Thoracic aorta (tissue), 2 donors: ENCODE results near the gene CYB5R2. TPM values are rescaled to one million over a fixed set of nuclear protein-coding genes. Genes with fewer than 3 reads are reported as not detected.

Source experiments
- ATAC-seq: fragments of 150-250 bp; one replicate; pipeline ENCODE4 v1.8.0; 2017; ENCODE audit warnings: low read depth; ENCODE audit not compliant: insufficient number of reproducible peaks, low FRiP score
- DNase-seq: peaks from one replicate; pipeline ENCODE4 v3.0.0-alpha.2; 2020; ENCODE audit warnings: low spot score
- H3K27ac ChIP-seq, 2 donors: fragments of 200-600 bp; sonication (generic); 1 replicate in 1 of 2; 2 replicates in 1 of 2; pipeline ENCODE4 v1.5.1; 2016; ENCODE audit warnings: mild to moderate bottlenecking in 2 of 2, moderate library complexity in 2 of 2
- H3K27me3 ChIP-seq: fragments of 200-600 bp; sonication (generic); replicated peaks from 2 replicates; pipeline ENCODE4 v1.6.0; 2016; ENCODE audit warnings: mild to moderate bottlenecking; ENCODE audit not compliant: insufficient read depth
- H3K36me3 ChIP-seq: fragments of 200-600 bp; sonication (generic); one replicate; pipeline ENCODE4 v1.5.1; 2016
- H3K4me1 ChIP-seq, 2 donors: fragments of 200-600 bp; sonication (generic); 1 replicate in 1 of 2; 2 replicates in 1 of 2; pipeline versions ENCODE4 v1.5.1 to v1.6.0; 2016; ENCODE audit warnings: low read depth in 2 of 2, mild to moderate bottlenecking in 1 of 2; ENCODE audit not compliant: control insufficient read depth in 1 of 2
- H3K4me3 ChIP-seq: fragments of 200-600 bp; sonication (generic); 2 replicates; pipeline ENCODE4 v1.5.1; 2016; ENCODE audit warnings: mild to moderate bottlenecking
- H3K9me3 ChIP-seq: fragments of 200-600 bp; sonication (generic); 2 replicates; pipeline ENCODE4 v1.5.1; 2016
- CTCF ChIP-seq: fragments of 200-600 bp; sonication (generic); IDR thresholded peaks from one replicate; pipeline ENCODE4 v1.5.1; 2019; ENCODE audit warnings: antibody characterized with exemption
- total RNA-seq, 2 donors: library from RNA; depleted of rRNA; stranded (reverse); fragments of >200 nt; gene quantifications; one replicate each; pipeline versions ENCODE4 v1.1.0 to v1.2.3, GENCODE V29; 2016

Gene CYB5R2
- total RNA-seq, 2 donors from 2014 or later: 12.6 to 21.3 TPM

GRCh38 chr11:7688238-7688826 lies 15.0 kb upstream of the CYB5R2 start:
- no peak for DNase-seq
- no peak overlapping the region for H3K4me3 ChIP-seq
- no peaks in the 10 kb centered on the region for H3K4me1 ChIP-seq
- no peak overlapping the region for H3K27ac ChIP-seq
- ATAC-seq: no peak
- peak; percentile 83 for TF ChIP-seq CTCF
- H3K27me3 ChIP-seq: no peaks in the 10 kb centered on the region
- no peaks in the 10 kb centered on the region for H3K9me3 ChIP-seq
- no peaks in the 10 kb centered on the region for H3K36me3 ChIP-seq

GRCh38 chr11:7687386-7687785 lies 14.1 kb upstream of the CYB5R2 start:
- H3K27me3 ChIP-seq: no peaks in the 10 kb centered on the region
- TF ChIP-seq CTCF: no peak
- H3K36me3 ChIP-seq: no peaks in the 10 kb centered on the region
- ATAC-seq (no peak), DNase-seq (no peak)
- no peaks in the 10 kb centered on the region for H3K9me3 ChIP-seq
- no peak overlapping the region for H3K4me3 ChIP-seq
- no peak overlapping the region for H3K27ac ChIP-seq
- no peaks in the 10 kb centered on the region for H3K4me1 ChIP-seq

GRCh38 chr11:7686761-7687160 lies 13.5 kb upstream of the CYB5R2 start:
- ATAC-seq (no peak), DNase-seq (no peak)
- TF ChIP-seq CTCF: no peak
- Histone ChIP-seq H3K36me3 (no peaks in the 10 kb centered on the region), H3K27me3 (no peaks in the 10 kb centered on the region), H3K9me3 (no peaks in the 10 kb centered on the region), H3K27ac (no peak overlapping the region), H3K4me3 (no peak overlapping the region), H3K4me1 (no peaks in the 10 kb centered on the region)

GRCh38 chr11:7683571-7683970 lies 10.3 kb upstream of the CYB5R2 start:
- no peak overlapping the region for H3K4me3 ChIP-seq
- no peak for ATAC-seq

GRCh38 chr11:7677796-7678201 lies 4.5 kb upstream of the CYB5R2 start:
- DNase-seq (no peak), ATAC-seq (no peak)
- TF ChIP-seq CTCF: no peak
- H3K4me1 ChIP-seq: peaks cover 3 to 15% of the 10 kb centered on the region in 2 donors
- no peaks in the 10 kb centered on the region for H3K9me3 ChIP-seq
- no peaks in the 10 kb centered on the region for H3K36me3 ChIP-seq
- H3K27ac ChIP-seq: no peak overlapping the region
- no peaks in the 10 kb centered on the region for H3K27me3 ChIP-seq
- no peak overlapping the region for H3K4me3 ChIP-seq

More at GRCh38 chr11:7683571-7683970, 10.3 kb upstream of the CYB5R2 start:
- TF ChIP-seq CTCF: no peak
- Histone ChIP-seq H3K27me3 (no peaks in the 10 kb centered on the region), H3K9me3 (no peaks in the 10 kb centered on the region), H3K4me1 (no peaks in the 10 kb centered on the region), H3K27ac (no peak overlapping the region), H3K36me3 (no peaks in the 10 kb centered on the region)
- DNase-seq: no peak
